ENCODE measurements around the gene CROT.

The CROT gene

GRCh38 chr7:87336136-87336535, 9.3 kb upstream of the CROT start:
- TF ChIP-seq CTCF (IDR thresholded peaks at IDR 0.05; ENCODE audit: low read depth, low read length, poor library complexity, severe bottlenecking): no peak
- TF ChIP-seq EZH2phosphoT487 (IDR thresholded peaks at IDR 0.05; ENCODE audit: borderline replicate concordance, low read length): no peak
- Histone ChIP-seq H3K4me2 (ENCODE audit: low read length) (no peak overlapping the region), H3K9me3 (ENCODE audit: control insufficient read depth, insufficient read depth, low read length) (no peaks in the 10 kb centered on the region), H3F3A (ENCODE audit: control insufficient read depth, insufficient read depth) (no peaks in the 10 kb centered on the region), H3K27me3 (ENCODE audit: control insufficient read depth, low read length) (no peaks in the 10 kb centered on the region), H3K79me2 (ENCODE audit: control insufficient read depth, low read length) (no peaks in the 10 kb centered on the region), H3K4me1 (ENCODE audit: control insufficient read depth, low read length) (no peaks in the 10 kb centered on the region), H3K9me2 (replicated peaks; ENCODE audit: control insufficient read depth, low read length) (no peaks in the 10 kb centered on the region), H3K36me3 (ENCODE audit: control insufficient read depth, low read length) (no peaks in the 10 kb centered on the region; the same call in 1 of the 2 replicates), H3K27ac (ENCODE audit: low read depth, low read length) (no peak overlapping the region), H4K20me1 (ENCODE audit: control insufficient read depth, insufficient read depth, low read depth, low read length) (no peaks in the 10 kb centered on the region), H3K4me3 (ENCODE audit: low read length) (no peak overlapping the region)

DNA sequence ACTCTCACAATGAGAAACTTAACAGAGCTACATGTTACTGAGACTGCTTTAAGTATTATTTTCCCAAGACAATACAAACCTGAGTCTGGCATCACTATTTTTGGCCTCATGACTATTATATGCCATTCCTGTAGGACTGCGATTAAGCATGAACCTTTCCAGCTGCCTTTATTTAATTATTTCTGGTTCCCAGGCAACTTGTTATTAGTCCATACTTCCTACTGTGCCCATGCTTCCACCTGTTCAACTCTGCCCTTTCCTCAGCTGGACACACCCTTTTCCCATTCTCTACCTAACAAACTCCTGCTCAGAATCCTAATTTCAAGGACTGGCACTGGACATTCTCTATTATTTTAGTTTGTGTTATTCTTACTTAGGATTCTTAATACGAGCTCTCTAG, 8.1 kb upstream of the CROT start:
- H3K27me3 ChIP-seq (ENCODE audit: control insufficient read depth, low read length): no peaks in the 10 kb centered on the region
- H3K9me2 ChIP-seq (replicated peaks; ENCODE audit: control insufficient read depth, low read length): no peaks in the 10 kb centered on the region
- H3K4me1 ChIP-seq (ENCODE audit: control insufficient read depth, low read length): no peaks in the 10 kb centered on the region
- no peak overlapping the region for H3K27ac ChIP-seq (ENCODE audit: low read depth, low read length)
- no peak overlapping the region for H3K4me3 ChIP-seq (ENCODE audit: low read length)
- H3K4me2 ChIP-seq (ENCODE audit: low read length): no peak overlapping the region
- TF ChIP-seq CTCF (IDR thresholded peaks at IDR 0.05; ENCODE audit: low read depth, low read length, poor library complexity, severe bottlenecking) (no peak), EZH2phosphoT487 (IDR thresholded peaks at IDR 0.05; ENCODE audit: borderline replicate concordance, low read length) (no peak)
- H3F3A ChIP-seq (ENCODE audit: control insufficient read depth, insufficient read depth): no peaks in the 10 kb centered on the region
- H3K9me3 ChIP-seq (ENCODE audit: control insufficient read depth, insufficient read depth, low read length): no peaks in the 10 kb centered on the region
- H4K20me1 ChIP-seq (ENCODE audit: control insufficient read depth, insufficient read depth, low read depth, low read length): no peaks in the 10 kb centered on the region
- no peaks in the 10 kb centered on the region; the same call in 1 of the 2 replicates for H3K36me3 ChIP-seq (ENCODE audit: control insufficient read depth, low read length)
- H3K79me2 ChIP-seq (ENCODE audit: control insufficient read depth, low read length): no peaks in the 10 kb centered on the region

GRCh38 chr7:87339373-87339897, 6.0 kb upstream of the CROT start:
- TF ChIP-seq CTCF (IDR thresholded peaks at IDR 0.05; ENCODE audit: low read depth, low read length, poor library complexity, severe bottlenecking): no peak
- no peak for TF ChIP-seq EZH2phosphoT487 (IDR thresholded peaks at IDR 0.05; ENCODE audit: borderline replicate concordance, low read length)
- Histone ChIP-seq H3K79me2 (ENCODE audit: control insufficient read depth, low read length) (peaks cover 10% of the 10 kb centered on the region), H3K4me3 (ENCODE audit: low read length) (no peak overlapping the region), H3K27ac (ENCODE audit: low read depth, low read length) (no peak overlapping the region), H3K36me3 (ENCODE audit: control insufficient read depth, low read length) (no peaks in the 10 kb centered on the region; the same call in 1 of the 2 replicates), H4K20me1 (ENCODE audit: control insufficient read depth, insufficient read depth, low read depth, low read length) (no peaks in the 10 kb centered on the region), H3K9me3 (ENCODE audit: control insufficient read depth, insufficient read depth, low read length) (no peaks in the 10 kb centered on the region), H3K4me1 (ENCODE audit: control insufficient read depth, low read length) (peaks cover 15% of the 10 kb centered on the region), H3K9me2 (replicated peaks; ENCODE audit: control insufficient read depth, low read length) (no peaks in the 10 kb centered on the region), H3K4me2 (ENCODE audit: low read length) (no peak overlapping the region), H3K27me3 (ENCODE audit: control insufficient read depth, low read length) (no peaks in the 10 kb centered on the region), H3F3A (ENCODE audit: control insufficient read depth, insufficient read depth) (no peaks in the 10 kb centered on the region)
